ENCODE data around the gene CPD. TPM values are rescaled to one million over a fixed set of nuclear protein-coding genes. Genes with fewer than 3 reads are reported as not detected.

The CPD gene
- total and polyA plus RNA-seq, 2 of the 13 experiments (the other 11 are each of a cell fraction or from before 2014, with no cell fraction given), result 46.1 to 72.3 TPM

DNA sequence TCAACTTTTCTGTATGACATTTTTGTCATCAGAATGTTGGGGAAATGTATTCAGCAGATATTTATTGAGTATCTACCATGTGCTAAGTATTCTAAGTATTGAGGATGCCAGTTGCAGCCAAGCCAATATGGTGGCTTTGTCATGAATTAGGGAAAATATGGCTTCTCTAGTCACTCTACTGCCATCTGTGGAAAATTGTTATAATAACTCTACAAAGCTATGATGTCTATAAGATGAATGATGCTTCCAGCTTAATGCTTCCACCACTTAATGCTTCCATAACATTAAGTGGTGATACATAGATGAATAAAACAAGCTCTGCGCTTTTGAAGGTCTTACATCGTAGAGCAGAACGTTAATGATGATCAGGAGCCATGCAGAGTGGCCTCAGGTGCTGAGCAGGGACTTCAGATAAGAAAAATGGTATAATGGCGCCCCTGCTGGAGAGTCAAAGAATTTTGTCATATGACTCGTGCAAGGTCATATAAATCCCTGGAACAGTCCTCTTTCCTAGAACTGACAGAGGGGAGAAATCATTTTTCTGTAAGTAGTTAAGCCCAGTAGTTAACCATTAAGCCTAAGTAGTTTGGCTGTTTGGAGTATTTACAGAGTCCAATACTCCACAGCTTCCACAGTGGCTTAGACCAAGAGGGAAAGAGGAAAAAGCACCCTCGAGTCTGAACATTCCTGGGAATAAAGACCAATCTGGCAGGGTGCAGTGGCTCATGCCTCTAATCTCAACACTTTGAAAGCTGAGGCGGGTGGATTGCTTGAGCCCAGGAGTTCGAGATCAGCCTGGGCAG is 42.2 kb upstream of the CPD start (continued):
- TF ChIP-seq, protein P1, sequence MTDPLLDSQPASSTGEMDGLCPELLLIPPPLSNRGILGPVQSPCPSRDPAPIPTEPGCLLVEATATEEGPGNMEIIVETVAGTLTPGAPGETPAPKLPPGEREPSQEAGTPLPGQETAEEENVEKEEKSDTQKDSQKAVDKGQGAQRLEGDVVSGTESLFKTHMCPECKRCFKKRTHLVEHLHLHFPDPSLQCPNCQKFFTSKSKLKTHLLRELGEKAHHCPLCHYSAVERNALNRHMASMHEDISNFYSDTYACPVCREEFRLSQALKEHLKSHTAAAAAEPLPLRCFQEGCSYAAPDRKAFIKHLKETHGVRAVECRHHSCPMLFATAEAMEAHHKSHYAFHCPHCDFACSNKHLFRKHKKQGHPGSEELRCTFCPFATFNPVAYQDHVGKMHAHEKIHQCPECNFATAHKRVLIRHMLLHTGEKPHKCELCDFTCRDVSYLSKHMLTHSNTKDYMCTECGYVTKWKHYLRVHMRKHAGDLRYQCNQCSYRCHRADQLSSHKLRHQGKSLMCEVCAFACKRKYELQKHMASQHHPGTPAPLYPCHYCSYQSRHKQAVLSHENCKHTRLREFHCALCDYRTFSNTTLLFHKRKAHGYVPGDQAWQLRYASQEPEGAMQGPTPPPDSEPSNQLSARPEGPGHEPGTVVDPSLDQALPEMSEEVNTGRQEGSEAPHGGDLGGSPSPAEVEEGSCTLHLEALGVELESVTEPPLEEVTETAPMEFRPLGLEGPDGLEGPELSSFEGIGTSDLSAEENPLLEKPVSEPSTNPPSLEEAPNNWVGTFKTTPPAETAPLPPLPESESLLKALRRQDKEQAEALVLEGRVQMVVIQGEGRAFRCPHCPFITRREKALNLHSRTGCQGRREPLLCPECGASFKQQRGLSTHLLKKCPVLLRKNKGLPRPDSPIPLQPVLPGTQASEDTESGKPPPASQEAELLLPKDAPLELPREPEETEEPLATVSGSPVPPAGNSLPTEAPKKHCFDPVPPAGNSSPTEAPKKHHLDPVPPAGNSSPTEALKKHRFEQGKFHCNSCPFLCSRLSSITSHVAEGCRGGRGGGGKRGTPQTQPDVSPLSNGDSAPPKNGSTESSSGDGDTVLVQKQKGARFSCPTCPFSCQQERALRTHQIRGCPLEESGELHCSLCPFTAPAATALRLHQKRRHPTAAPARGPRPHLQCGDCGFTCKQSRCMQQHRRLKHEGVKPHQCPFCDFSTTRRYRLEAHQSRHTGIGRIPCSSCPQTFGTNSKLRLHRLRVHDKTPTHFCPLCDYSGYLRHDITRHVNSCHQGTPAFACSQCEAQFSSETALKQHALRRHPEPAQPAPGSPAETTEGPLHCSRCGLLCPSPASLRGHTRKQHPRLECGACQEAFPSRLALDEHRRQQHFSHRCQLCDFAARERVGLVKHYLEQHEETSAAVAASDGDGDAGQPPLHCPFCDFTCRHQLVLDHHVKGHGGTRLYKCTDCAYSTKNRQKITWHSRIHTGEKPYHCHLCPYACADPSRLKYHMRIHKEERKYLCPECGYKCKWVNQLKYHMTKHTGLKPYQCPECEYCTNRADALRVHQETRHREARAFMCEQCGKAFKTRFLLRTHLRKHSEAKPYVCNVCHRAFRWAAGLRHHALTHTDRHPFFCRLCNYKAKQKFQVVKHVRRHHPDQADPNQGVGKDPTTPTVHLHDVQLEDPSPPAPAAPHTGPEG (CRISPR knock-in tag; IDR thresholded peaks at IDR 0.05), result peak; percentile 69; the same call in 1 of the 2 replicates
- TF ChIP-seq PHF21A (CRISPR knock-in tag; IDR thresholded peaks at IDR 0.05) (peak; percentile 82; the same call in 1 of the 2 replicates), CENPX (CRISPR knock-in tag; IDR thresholded peaks at IDR 0.05) (no peak), MBD4 (IDR thresholded peaks at IDR 0.05; ENCODE audit: borderline replicate concordance, low read length) (no peak), ZNF446 (CRISPR knock-in tag; IDR thresholded peaks at IDR 0.05) (no peak), REPIN1 (CRISPR knock-in tag; IDR thresholded peaks at IDR 0.05; ENCODE audit: borderline replicate concordance, low read depth) (no peak; the same call in 1 of the 2 replicates), ATRX (CRISPR knock-in tag; IDR thresholded peaks at IDR 0.05; ENCODE audit: borderline replicate concordance) (no peak)
- TF ChIP-seq, protein P2, sequence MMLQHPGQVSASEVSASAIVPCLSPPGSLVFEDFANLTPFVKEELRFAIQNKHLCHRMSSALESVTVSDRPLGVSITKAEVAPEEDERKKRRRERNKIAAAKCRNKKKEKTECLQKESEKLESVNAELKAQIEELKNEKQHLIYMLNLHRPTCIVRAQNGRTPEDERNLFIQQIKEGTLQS (CRISPR knock-in tag; IDR thresholded peaks at IDR 0.05), result no peak
- TF ChIP-seq, protein P3, sequence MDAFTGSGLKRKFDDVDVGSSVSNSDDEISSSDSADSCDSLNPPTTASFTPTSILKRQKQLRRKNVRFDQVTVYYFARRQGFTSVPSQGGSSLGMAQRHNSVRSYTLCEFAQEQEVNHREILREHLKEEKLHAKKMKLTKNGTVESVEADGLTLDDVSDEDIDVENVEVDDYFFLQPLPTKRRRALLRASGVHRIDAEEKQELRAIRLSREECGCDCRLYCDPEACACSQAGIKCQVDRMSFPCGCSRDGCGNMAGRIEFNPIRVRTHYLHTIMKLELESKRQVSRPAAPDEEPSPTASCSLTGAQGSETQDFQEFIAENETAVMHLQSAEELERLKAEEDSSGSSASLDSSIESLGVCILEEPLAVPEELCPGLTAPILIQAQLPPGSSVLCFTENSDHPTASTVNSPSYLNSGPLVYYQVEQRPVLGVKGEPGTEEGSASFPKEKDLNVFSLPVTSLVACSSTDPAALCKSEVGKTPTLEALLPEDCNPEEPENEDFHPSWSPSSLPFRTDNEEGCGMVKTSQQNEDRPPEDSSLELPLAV (CRISPR knock-in tag; conservative IDR thresholded peaks at IDR 0.05; ENCODE audit: low read depth), result no peak
- TF ChIP-seq, protein P4, sequence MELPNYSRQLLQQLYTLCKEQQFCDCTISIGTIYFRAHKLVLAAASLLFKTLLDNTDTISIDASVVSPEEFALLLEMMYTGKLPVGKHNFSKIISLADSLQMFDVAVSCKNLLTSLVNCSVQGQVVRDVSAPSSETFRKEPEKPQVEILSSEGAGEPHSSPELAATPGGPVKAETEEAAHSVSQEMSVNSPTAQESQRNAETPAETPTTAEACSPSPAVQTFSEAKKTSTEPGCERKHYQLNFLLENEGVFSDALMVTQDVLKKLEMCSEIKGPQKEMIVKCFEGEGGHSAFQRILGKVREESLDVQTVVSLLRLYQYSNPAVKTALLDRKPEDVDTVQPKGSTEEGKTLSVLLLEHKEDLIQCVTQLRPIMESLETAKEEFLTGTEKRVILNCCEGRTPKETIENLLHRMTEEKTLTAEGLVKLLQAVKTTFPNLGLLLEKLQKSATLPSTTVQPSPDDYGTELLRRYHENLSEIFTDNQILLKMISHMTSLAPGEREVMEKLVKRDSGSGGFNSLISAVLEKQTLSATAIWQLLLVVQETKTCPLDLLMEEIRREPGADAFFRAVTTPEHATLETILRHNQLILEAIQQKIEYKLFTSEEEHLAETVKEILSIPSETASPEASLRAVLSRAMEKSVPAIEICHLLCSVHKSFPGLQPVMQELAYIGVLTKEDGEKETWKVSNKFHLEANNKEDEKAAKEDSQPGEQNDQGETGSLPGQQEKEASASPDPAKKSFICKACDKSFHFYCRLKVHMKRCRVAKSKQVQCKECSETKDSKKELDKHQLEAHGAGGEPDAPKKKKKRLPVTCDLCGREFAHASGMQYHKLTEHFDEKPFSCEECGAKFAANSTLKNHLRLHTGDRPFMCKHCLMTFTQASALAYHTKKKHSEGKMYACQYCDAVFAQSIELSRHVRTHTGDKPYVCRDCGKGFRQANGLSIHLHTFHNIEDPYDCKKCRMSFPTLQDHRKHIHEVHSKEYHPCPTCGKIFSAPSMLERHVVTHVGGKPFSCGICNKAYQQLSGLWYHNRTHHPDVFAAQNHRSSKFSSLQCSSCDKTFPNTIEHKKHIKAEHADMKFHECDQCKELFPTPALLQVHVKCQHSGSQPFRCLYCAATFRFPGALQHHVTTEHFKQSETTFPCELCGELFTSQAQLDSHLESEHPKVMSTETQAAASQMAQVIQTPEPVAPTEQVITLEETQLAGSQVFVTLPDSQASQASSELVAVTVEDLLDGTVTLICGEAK (IDR thresholded peaks at IDR 0.05), result no peak
- TF ChIP-seq, protein P4 (CRISPR knock-in tag; IDR thresholded peaks at IDR 0.05), result no peak; the same call in 1 of the 2 replicates
